Breast epithelium (tissue), 3 donors: ENCODE results near the gene DGAT2.

ENCODE experiments used
- CTCF ChIP-seq, 3 donors: fragments of 450-650 bp; IDR thresholded peaks; one replicate each; pipeline ENCODE4 v1.5.1; 2016 to 2017; ENCODE audit warnings: antibody characterized with exemption in 3 of 3, mild to moderate bottlenecking in 3 of 3, moderate library complexity in 3 of 3
- POLR2A ChIP-seq: fragments of 450-650 bp; IDR thresholded peaks from one replicate; pipeline ENCODE4 v1.6.1; 2016; ENCODE audit warnings: antibody characterized with exemption, mild to moderate bottlenecking, moderate library complexity
- POLR2AphosphoS5 ChIP-seq, 3 donors: sonication (generic); formaldehyde crosslinking; IDR thresholded peaks; one replicate each; pipeline ENCODE4 v1.6.1; 2017; ENCODE audit warnings: antibody characterized with exemption in 3 of 3

- TF ChIP-seq POLR2AphosphoS5 (IDR thresholded peaks at IDR 0.05) (no peak), CTCF (IDR thresholded peaks at IDR 0.05) (no peak), POLR2A (no peak)
These were observed 23.7 kb downstream of the DGAT2 start for GRCh38 chr11:75792127-75792731.
